ENCODE measurements around the gene S100A7A.
"Not testable (repeated sequence)": the region's sequence is repeated elsewhere in the genome, so short reads cannot be mapped to it uniquely, and the experiment has no call there.

S100A7A gene

DNA sequence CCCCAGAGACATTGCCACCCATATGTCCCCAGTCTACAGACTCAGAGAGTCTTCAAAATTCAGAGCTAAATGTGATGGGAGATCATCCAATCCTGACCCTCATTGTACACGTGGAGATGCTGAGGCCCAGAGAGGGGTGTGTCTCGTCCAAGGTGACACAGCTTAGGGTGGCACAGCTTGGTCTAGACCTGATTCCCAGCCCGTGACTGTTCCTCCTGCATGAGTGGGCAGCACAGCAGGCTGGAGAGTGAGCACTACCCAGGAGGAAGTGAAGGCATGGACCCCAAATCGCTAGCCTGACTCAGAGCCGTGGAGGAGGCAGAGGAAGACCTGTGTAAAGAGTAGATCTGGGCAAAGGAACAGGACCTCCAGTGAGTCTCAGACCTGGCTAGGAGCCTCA, 27.8 kb downstream of the S100A7A start:
- H3K4me3 ChIP-seq (ENCODE audit: low read depth, low read length) = no peak overlapping the region
- in situ Hi-C loops (cut with HindIII; ENCODE audit: low sequenced_read_pairs) = no loop called here
- TF ChIP-seq, protein P1, sequence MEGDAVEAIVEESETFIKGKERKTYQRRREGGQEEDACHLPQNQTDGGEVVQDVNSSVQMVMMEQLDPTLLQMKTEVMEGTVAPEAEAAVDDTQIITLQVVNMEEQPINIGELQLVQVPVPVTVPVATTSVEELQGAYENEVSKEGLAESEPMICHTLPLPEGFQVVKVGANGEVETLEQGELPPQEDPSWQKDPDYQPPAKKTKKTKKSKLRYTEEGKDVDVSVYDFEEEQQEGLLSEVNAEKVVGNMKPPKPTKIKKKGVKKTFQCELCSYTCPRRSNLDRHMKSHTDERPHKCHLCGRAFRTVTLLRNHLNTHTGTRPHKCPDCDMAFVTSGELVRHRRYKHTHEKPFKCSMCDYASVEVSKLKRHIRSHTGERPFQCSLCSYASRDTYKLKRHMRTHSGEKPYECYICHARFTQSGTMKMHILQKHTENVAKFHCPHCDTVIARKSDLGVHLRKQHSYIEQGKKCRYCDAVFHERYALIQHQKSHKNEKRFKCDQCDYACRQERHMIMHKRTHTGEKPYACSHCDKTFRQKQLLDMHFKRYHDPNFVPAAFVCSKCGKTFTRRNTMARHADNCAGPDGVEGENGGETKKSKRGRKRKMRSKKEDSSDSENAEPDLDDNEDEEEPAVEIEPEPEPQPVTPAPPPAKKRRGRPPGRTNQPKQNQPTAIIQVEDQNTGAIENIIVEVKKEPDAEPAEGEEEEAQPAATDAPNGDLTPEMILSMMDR (IDR thresholded peaks at IDR 0.05; ENCODE audit: low read depth, low read length, missing control alignments) = no peak
- no peak for DNase-seq (ENCODE audit: low read depth)

DNA sequence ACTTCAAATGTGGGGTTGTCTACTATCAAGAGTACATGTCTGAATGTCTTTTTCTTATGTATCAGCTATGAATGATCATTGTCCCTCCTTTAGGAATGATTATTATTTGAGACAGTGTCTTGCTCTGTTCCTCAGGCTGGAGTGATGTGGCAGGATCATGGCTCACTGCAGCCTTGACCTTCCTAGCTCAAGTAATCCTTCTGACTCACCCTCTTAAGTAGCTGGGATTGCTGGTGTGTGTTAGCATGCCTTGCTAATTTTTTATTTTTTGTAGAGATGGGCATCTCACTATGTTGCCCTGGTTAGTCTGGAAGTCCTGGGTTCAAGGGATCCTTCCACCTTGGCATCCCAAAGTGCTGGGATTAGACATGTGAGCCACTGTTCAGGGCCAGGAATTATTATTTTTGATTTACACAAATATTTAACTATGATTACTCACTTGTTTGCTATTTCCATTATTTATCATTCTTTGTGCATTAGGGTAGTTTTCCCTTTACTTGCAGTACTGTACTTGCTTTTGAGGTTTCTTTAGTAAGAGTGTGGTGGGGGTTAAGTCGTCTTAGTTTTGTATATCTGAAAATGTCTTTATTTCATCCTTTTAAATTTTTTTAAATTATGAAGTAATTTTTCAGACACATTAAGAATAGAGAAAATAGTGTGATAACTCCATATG, 31.3 kb downstream of the S100A7A start:
- in situ Hi-C loops (cut with HindIII; ENCODE audit: low sequenced_read_pairs) = no loop called here
- no peak overlapping the region for H3K4me3 ChIP-seq (ENCODE audit: low read depth, low read length)
- DNase-seq (ENCODE audit: low read depth) = no peak
- TF ChIP-seq, protein P1 (IDR thresholded peaks at IDR 0.05; ENCODE audit: low read depth, low read length, missing control alignments) = no peak

DNA sequence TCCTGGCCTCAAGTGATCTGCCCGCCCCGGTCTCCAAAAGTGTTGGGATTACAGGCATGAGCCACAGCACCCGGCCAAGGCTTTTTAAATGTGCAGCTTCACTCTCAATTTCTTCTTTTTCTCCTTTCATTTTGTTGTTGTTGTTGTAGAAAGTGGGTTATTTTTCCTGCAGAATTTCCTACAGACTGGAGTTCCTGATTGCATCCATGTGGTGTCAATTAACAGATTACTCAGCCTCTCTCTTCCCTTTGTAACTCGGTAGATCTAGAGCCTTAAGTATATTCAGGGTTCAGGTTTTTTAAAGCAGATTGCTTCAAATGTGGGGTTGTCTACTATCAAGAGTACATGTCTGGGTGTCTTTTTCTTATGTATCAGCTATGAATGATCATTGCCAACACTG, 32.5 kb downstream of the S100A7A start:
- DNase-seq (ENCODE audit: low read depth); H3K4me3 ChIP-seq (ENCODE audit: low read depth, low read length); in situ Hi-C loops (cut with HindIII; ENCODE audit: low sequenced_read_pairs): not testable (repeated sequence)

DNA sequence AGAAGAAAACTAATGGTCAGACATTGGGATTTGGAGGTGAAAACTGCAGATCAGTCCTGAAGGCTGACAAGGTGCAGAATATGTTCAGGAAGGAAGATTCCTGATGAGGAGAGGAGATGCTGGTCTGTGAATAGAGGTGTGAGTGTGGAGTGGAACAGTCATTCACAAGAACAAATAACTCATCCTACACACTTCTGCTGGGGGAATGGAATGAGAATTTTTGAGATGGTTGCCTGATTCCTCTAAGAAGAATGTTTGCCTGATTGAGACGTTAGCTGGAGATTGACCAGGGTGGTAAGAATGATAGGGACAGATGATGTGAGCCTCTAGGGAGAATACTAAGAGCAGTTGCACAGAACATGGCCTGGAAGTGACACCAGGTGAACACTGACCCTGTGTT, 40.1 kb downstream of the S100A7A start:
- in situ Hi-C loops (cut with HindIII; ENCODE audit: low sequenced_read_pairs) = no loop called here
- H3K4me3 ChIP-seq (ENCODE audit: low read depth, low read length) = no peak overlapping the region
- TF ChIP-seq, protein P1 (IDR thresholded peaks at IDR 0.05; ENCODE audit: low read depth, low read length, missing control alignments) = no peak
- no peak for DNase-seq (ENCODE audit: low read depth)

DNA sequence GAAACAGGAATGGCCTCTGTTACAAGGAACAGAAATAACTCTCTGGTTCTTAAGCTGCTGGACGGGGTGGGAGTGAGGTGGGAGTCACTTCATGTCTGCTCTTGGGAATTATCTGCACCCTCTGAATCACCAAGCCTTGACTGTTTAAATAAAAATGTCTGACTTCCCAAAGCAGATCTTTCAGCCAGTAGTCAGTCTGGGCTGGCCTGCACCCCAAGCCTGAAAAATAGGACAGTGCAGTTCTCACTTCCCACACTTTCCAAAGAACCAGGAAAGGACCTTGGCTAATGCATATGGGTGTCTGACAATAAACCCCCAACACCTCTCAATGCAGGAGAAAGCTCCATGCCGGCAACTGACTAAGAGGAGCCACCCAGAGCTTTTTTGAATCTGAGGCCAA, 43.3 kb downstream of the S100A7A start:
- H3K4me3 ChIP-seq (ENCODE audit: low read depth, low read length) = no peak overlapping the region
- TF ChIP-seq, protein P1 (IDR thresholded peaks at IDR 0.05; ENCODE audit: low read depth, low read length, missing control alignments) = no peak
- no peak for DNase-seq (ENCODE audit: low read depth)
- in situ Hi-C loops (cut with HindIII; ENCODE audit: low sequenced_read_pairs) = no loop called here

DNA sequence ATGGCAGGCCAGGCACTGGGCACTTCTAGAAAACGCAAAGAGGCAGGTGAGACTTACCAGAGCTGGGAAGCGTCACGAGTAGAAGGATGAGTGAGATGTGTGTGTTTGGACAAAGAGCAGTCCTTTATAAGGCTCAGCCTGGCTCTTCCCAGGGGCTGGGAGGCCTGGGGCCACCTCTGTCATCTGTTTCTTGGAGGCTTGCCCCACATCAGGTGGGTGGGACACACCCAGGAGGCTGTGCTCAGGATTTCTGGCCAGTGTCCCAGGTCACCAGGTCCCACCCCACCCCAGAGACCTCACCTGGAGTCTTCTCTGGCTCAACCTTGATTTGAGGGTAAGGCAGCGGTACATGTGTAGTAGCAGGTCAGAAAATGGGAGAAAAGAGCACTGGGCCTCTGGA, 44.2 kb downstream of the S100A7A start, which contains the start of gene S100A7:
Gene S100A7 (minus strand): TSS at position 101 of the 400 bp plus-strand sequence. CDS start 1,638 bp downstream, outside the sequence.
- no peak for DNase-seq (ENCODE audit: low read depth)
- no peak within 1 kb of the TSS for H3K4me3 ChIP-seq (ENCODE audit: low read depth, low read length)
- in situ Hi-C loops (cut with HindIII; ENCODE audit: low sequenced_read_pairs) = no loop called here
- TF ChIP-seq, protein P1 (IDR thresholded peaks at IDR 0.05; ENCODE audit: low read depth, low read length, missing control alignments) = no peak

DNA sequence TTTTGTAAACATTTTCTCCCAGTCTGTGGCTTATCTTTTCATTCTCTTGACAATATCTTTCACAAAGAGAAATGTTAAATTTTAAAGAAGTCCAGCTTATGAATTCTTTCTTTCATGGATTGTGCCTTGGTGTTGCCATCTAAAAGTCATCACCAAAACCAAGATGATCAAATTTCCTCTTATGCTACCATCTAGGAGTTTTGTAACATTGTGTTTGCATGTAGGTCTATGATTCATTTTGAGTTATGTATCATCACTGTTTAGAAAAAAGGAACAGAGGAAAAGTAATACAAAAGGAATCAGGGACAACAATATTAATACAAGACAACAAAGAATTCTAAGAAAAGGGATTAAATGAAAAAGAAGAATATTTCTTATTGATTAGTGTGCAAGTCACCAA, 46.4 kb downstream of the S100A7A start:
- H3K4me3 ChIP-seq (ENCODE audit: low read depth, low read length); in situ Hi-C loops (cut with HindIII; ENCODE audit: low sequenced_read_pairs); DNase-seq (ENCODE audit: low read depth): not testable (repeated sequence)

Data from astrocyte of the cerebellum (primary cell).